ENCODE results near the gene SLC15A1. TPM values are rescaled to one million over a fixed set of nuclear protein-coding genes. Genes with fewer than 3 reads are reported as not detected.

SLC15A1 gene
- total RNA-seq, 2 experiments from 2014 or later, result not detected

DNA sequence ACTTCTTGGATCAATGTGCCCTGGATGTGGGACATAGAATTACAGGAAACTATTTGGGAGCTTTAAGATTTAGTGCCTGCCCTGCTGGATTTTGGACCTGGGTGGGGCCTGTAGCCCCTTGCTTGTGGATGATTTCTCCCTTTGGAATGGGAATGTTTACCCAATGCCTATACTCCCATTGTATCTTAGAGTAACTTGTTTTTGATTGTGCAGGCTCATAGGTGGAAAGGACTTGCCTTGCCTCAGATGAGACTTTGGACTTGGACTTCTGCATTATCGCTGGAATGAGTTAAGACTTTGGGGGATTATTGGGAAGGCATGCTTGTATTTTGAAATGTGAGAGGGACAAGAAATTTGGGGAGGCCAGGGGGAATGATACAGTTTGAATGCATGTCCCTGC, 13.5 kb downstream of the SLC15A1 start:
- no peaks in the 10 kb centered on the region for H3K27me3 ChIP-seq (ENCODE audit: control insufficient read depth in 1 of 2, insufficient read depth in 2 of 2, low read length in 2 of 2)
- H3K36me3 Mint-ChIP-seq (ENCODE audit: low read depth), result no peaks in the 10 kb centered on the region
- no peak overlapping the region for H3K27ac ChIP-seq (ENCODE audit: low read depth in 1 of 2, low read length in 2 of 2)
- H3K9me3 ChIP-seq (ENCODE audit: control insufficient read depth in 1 of 2, insufficient read depth in 1 of 2, low read length in 2 of 2), result peaks cover 17 to 22% of the 10 kb centered on the region in 2 experiments
- H3K27me3 Mint-ChIP-seq, result peaks cover 7% of the 10 kb centered on the region
- H3K4me1 Mint-ChIP-seq (ENCODE audit: low read depth), result no peaks in the 10 kb centered on the region
- DNase-seq, result no peak
- intact Hi-C loops (cut with DNase I, micrococcal nuclease), result no loop called here
- H3K9me3 Mint-ChIP-seq, result peaks cover 12% of the 10 kb centered on the region
- H3K4me1 ChIP-seq (ENCODE audit: insufficient read depth, low read length), result no peaks in the 10 kb centered on the region
- no peak overlapping the region for H3K27ac Mint-ChIP-seq
- TF ChIP-seq, protein P1, sequence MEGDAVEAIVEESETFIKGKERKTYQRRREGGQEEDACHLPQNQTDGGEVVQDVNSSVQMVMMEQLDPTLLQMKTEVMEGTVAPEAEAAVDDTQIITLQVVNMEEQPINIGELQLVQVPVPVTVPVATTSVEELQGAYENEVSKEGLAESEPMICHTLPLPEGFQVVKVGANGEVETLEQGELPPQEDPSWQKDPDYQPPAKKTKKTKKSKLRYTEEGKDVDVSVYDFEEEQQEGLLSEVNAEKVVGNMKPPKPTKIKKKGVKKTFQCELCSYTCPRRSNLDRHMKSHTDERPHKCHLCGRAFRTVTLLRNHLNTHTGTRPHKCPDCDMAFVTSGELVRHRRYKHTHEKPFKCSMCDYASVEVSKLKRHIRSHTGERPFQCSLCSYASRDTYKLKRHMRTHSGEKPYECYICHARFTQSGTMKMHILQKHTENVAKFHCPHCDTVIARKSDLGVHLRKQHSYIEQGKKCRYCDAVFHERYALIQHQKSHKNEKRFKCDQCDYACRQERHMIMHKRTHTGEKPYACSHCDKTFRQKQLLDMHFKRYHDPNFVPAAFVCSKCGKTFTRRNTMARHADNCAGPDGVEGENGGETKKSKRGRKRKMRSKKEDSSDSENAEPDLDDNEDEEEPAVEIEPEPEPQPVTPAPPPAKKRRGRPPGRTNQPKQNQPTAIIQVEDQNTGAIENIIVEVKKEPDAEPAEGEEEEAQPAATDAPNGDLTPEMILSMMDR (IDR thresholded peaks at IDR 0.05), result no peak
- no peak for ATAC-seq (ENCODE audit: poor library complexity)
- H3K36me3 ChIP-seq (ENCODE audit: insufficient read depth, low read length), result no peaks in the 10 kb centered on the region
- ChIA-PET POLR2A (no interaction called here), CTCF (no interaction called here)
- no peak overlapping the region for H3K4me3 ChIP-seq (ENCODE audit: low read length)
- H3K4me3 Mint-ChIP-seq, result no peak overlapping the region

DNA sequence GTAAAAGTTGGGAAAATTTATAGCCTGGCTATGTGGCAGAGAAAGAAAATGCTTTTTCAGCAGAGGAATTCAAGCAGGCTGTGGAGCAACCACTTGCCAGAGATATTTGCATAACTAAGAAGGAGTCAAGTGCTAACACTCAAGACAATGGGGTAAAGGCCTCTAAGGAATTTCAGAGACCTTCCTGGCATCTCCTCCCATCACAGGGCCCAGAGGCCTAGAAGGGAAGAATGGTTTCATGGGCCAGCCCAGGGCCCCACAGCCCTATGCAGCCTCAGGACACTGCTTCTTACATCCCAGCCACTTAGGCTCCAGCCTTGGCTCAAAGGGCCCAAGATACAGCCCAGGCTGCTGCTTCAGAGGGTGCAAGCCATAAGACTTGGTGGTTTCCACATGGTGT, 14.3 kb downstream of the SLC15A1 start:
- Histone ChIP-seq H3K27me3 (ENCODE audit: control insufficient read depth in 1 of 2, insufficient read depth in 2 of 2, low read length in 2 of 2) (no peaks in the 10 kb centered on the region), H3K4me3 (ENCODE audit: low read length) (no peak overlapping the region), H3K4me1 (ENCODE audit: insufficient read depth, low read length) (no peaks in the 10 kb centered on the region), H3K27ac (ENCODE audit: low read depth in 1 of 2, low read length in 2 of 2) (no peak overlapping the region), H3K36me3 (ENCODE audit: insufficient read depth, low read length) (no peaks in the 10 kb centered on the region), H3K9me3 (ENCODE audit: control insufficient read depth in 1 of 2, insufficient read depth in 1 of 2, low read length in 2 of 2) (peaks cover 17 to 22% of the 10 kb centered on the region in 2 experiments)
- Mint-ChIP-seq H3K36me3 (ENCODE audit: low read depth) (no peaks in the 10 kb centered on the region), H3K4me1 (ENCODE audit: low read depth) (no peaks in the 10 kb centered on the region), H3K9me3 (peaks cover 12% of the 10 kb centered on the region), H3K4me3 (no peak overlapping the region), H3K27ac (no peak overlapping the region), H3K27me3 (peaks cover 7% of the 10 kb centered on the region)
- ChIA-PET CTCF (no interaction called here), POLR2A (no interaction called here)
- intact Hi-C loops (cut with DNase I, micrococcal nuclease), result no loop called here
- TF ChIP-seq, protein P1 (IDR thresholded peaks at IDR 0.05), result no peak
- ATAC-seq (ENCODE audit: poor library complexity) (no peak), DNase-seq (no peak)

DNA sequence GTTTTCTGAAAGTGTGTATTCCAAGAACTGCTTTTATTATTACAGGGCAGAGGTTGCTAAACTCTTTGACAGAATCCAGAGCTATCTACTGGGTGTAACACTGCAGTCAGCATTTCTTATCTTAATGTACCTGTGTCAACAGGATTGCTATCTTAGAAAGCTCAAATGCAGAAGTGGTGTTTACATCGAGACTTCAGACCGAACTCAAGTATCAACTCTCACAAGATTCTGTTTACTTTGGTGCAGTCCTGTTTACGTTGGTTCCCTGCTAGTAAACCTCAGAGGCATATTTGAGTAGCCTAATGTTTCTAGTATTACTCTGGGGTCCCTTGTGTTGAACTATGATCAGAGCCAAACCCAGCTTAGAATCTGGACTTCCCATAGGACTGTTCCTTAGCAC, 20.5 kb downstream of the SLC15A1 start:
- Mint-ChIP-seq H3K27me3 (peaks cover 22% of the 10 kb centered on the region), H3K36me3 (ENCODE audit: low read depth) (no peaks in the 10 kb centered on the region), H3K4me1 (ENCODE audit: low read depth) (no peaks in the 10 kb centered on the region), H3K27ac (no peak overlapping the region), H3K9me3 (peaks cover 2% of the 10 kb centered on the region), H3K4me3 (no peak overlapping the region)
- H3K9me3 ChIP-seq (ENCODE audit: control insufficient read depth in 1 of 2, insufficient read depth in 1 of 2, low read length in 2 of 2), result peaks cover 0 to 15% of the 10 kb centered on the region in 2 experiments
- ATAC-seq (ENCODE audit: poor library complexity) (no peak), DNase-seq (no peak)
- no peaks in the 10 kb centered on the region for H3K4me1 ChIP-seq (ENCODE audit: insufficient read depth, low read length)
- CTCF ChIA-PET, result no interaction called here
- H3K27ac ChIP-seq (ENCODE audit: low read depth in 1 of 2, low read length in 2 of 2), result no peak overlapping the region
- H3K4me3 ChIP-seq (ENCODE audit: low read length), result no peak overlapping the region
- POLR2A ChIA-PET, result no interaction called here
- intact Hi-C loops (cut with DNase I, micrococcal nuclease), result no loop called here
- H3K36me3 ChIP-seq (ENCODE audit: insufficient read depth, low read length), result no peaks in the 10 kb centered on the region
- H3K27me3 ChIP-seq (ENCODE audit: control insufficient read depth in 1 of 2, insufficient read depth in 2 of 2, low read length in 2 of 2), result no peaks in the 10 kb centered on the region
- TF ChIP-seq, protein P1 (IDR thresholded peaks at IDR 0.05), result no peak

All from CD4-positive, alpha-beta T cell (primary cell).